ENCODE results near the gene CDC42BPB. TPM values are rescaled to one million over a fixed set of nuclear protein-coding genes. Genes with fewer than 3 reads are reported as not detected.

The CDC42BPB gene
- total and polyA plus RNA-seq, 2 of the 13 experiments (the other 11 are each of a cell fraction or from before 2014, with no cell fraction given), result 19.7 to 32.3 TPM

- WGBS (ENCODE audit: low lambda C conversion rate), result 47% methylated on average over 2 of the region's 2 CpGs
- FAIRE-seq (no peak), ATAC-seq (no peak), DNase-seq (ENCODE audit: low spot score) (no peak)
- intact Hi-C loops (cut with micrococcal nuclease; ENCODE audit: unreplicated experiment) (loop anchor here (5.0 kb wide), 1 partner anchor 141 kb away; the partner anchor contains the start of gene TRAF3), in situ Hi-C loops (cut with HindIII; ENCODE audit: extremely low pct_ligation_motif_present, low pct_unique_long_range_greater_than_20kb) (loop anchor here (10.0 kb wide), 1 partner anchor 224 kb away; no protein-coding TSS in a partner anchor)
- no peak for TF ChIP-seq SETDB1 (CRISPR knock-in tag; IDR thresholded peaks at IDR 0.05; ENCODE audit: borderline replicate concordance)
- no peak for TF ChIP-seq PRMT3 (CRISPR knock-in tag; IDR thresholded peaks at IDR 0.05; ENCODE audit: borderline replicate concordance, low read depth)
- Histone ChIP-seq H4K20me1 (ENCODE audit: insufficient read depth, low read length) (no peaks in the 10 kb centered on the region), H3K27ac (ENCODE audit: extremely low read length, insufficient read depth, low read length) (no peak overlapping the region), H3K79me2 (ENCODE audit: insufficient read depth, low read length) (no peaks in the 10 kb centered on the region), H3K4me1 (ENCODE audit: insufficient read depth, low read length) (peaks cover 29% of the 10 kb centered on the region), H3K27me3 (ENCODE audit: control insufficient read depth in 1 of 2, insufficient read depth in 2 of 2, low read length in 2 of 2) (no peaks in the 10 kb centered on the region), H2AFZ (ENCODE audit: low read length) (no peak overlapping the region), H3K4me3 (replicated peaks in 1 of 3; ENCODE audit: insufficient read depth in 1 of 3, low read depth in 2 of 3, low read length in 3 of 3) (no peak overlapping the region), H3K36me3 (replicated peaks in 1 of 2; ENCODE audit: control insufficient read depth in 1 of 2, insufficient read depth in 2 of 2, low read length in 2 of 2) (no peaks in the 10 kb centered on the region), H3K4me2 (ENCODE audit: low read depth, low read length) (no peak overlapping the region), H3K9me3 (ENCODE audit: low read length) (0 out of 2 replicates have a peak, but pooled peaks cover 5% of the 10 kb centered on the region), H3K9ac (ENCODE audit: insufficient read depth, low read depth, low read length) (no peak overlapping the region)
- ChIA-PET CTCF (ENCODE audit: low intra/inter-chr PET ratio, low total read pairs) (interaction anchor here (1.3 kb wide), 1 partner anchor 144 kb away, joined by 9 read pairs; no protein-coding TSS in a partner anchor), POLR2A (no interaction called here)
- BruUV-seq (replicated peaks), result no TSS peak
Measured at GRCh38 chr14:102918438-102918837, 138.9 kb downstream of the CDC42BPB start.

GRCh38 chr14:102917469-102918211, 139.7 kb downstream of the CDC42BPB start:
- intact Hi-C loops (cut with micrococcal nuclease; ENCODE audit: unreplicated experiment), result loop anchor here (5.0 kb wide), 1 partner anchor 140 kb away; the partner anchor contains the start of gene TRAF3
- Histone ChIP-seq H3K27ac (ENCODE audit: extremely low read length, insufficient read depth, low read length) (no peak overlapping the region), H3K9me3 (ENCODE audit: low read length) (0 out of 2 replicates have a peak, but pooled peaks cover 5% of the 10 kb centered on the region), H3K4me1 (ENCODE audit: insufficient read depth, low read length) (peaks cover 29% of the 10 kb centered on the region), H3K4me3 (replicated peaks in 1 of 3; ENCODE audit: insufficient read depth in 1 of 3, low read depth in 2 of 3, low read length in 3 of 3) (no peak overlapping the region), H2AFZ (ENCODE audit: low read length) (no peak overlapping the region), H3K4me2 (ENCODE audit: low read depth, low read length) (peak overlapping the region; percentile 36; the same call in 1 of the 2 replicates), H3K36me3 (replicated peaks in 1 of 2; ENCODE audit: control insufficient read depth in 1 of 2, insufficient read depth in 2 of 2, low read length in 2 of 2) (no peaks in the 10 kb centered on the region), H4K20me1 (ENCODE audit: insufficient read depth, low read length) (no peaks in the 10 kb centered on the region), H3K79me2 (ENCODE audit: insufficient read depth, low read length) (no peaks in the 10 kb centered on the region), H3K9ac (ENCODE audit: insufficient read depth, low read depth, low read length) (no peak overlapping the region), H3K27me3 (ENCODE audit: control insufficient read depth in 1 of 2, insufficient read depth in 2 of 2, low read length in 2 of 2) (no peaks in the 10 kb centered on the region)
- FAIRE-seq (no peak), ATAC-seq (peak; percentile 4), DNase-seq (ENCODE audit: low spot score) (peak; percentile 24)
- CTCF ChIA-PET (ENCODE audit: low intra/inter-chr PET ratio, low total read pairs), result interaction anchor here (1.3 kb wide), 1 partner anchor 143 kb away, joined by 9 read pairs; no protein-coding TSS in a partner anchor
- in situ Hi-C loops (cut with HindIII; ENCODE audit: extremely low pct_ligation_motif_present, low pct_unique_long_range_greater_than_20kb), result loop anchor here (10.0 kb wide), 1 partner anchor 223 kb away; no protein-coding TSS in a partner anchor
- POLR2A ChIA-PET, result no interaction called here
- WGBS (ENCODE audit: low lambda C conversion rate), result 17% methylated on average over 8 of the region's 12 CpGs
- BruUV-seq (replicated peaks), result no TSS peak
- TF ChIP-seq, protein P1, sequence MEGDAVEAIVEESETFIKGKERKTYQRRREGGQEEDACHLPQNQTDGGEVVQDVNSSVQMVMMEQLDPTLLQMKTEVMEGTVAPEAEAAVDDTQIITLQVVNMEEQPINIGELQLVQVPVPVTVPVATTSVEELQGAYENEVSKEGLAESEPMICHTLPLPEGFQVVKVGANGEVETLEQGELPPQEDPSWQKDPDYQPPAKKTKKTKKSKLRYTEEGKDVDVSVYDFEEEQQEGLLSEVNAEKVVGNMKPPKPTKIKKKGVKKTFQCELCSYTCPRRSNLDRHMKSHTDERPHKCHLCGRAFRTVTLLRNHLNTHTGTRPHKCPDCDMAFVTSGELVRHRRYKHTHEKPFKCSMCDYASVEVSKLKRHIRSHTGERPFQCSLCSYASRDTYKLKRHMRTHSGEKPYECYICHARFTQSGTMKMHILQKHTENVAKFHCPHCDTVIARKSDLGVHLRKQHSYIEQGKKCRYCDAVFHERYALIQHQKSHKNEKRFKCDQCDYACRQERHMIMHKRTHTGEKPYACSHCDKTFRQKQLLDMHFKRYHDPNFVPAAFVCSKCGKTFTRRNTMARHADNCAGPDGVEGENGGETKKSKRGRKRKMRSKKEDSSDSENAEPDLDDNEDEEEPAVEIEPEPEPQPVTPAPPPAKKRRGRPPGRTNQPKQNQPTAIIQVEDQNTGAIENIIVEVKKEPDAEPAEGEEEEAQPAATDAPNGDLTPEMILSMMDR (CRISPR knock-in tag; IDR thresholded peaks at IDR 0.05), result peak; percentile 89
- TF ChIP-seq STAG1 (CRISPR knock-in tag; IDR thresholded peaks at IDR 0.05) (peak; percentile 85), KLF16 (CRISPR knock-in tag; IDR thresholded peaks at IDR 0.05) (no peak), THAP9 (CRISPR knock-in tag; IDR thresholded peaks at IDR 0.05; ENCODE audit: borderline replicate concordance) (0 out of 2 replicates have a peak, but pooled peaks have one; percentile 14)
- TF ChIP-seq, protein P2, sequence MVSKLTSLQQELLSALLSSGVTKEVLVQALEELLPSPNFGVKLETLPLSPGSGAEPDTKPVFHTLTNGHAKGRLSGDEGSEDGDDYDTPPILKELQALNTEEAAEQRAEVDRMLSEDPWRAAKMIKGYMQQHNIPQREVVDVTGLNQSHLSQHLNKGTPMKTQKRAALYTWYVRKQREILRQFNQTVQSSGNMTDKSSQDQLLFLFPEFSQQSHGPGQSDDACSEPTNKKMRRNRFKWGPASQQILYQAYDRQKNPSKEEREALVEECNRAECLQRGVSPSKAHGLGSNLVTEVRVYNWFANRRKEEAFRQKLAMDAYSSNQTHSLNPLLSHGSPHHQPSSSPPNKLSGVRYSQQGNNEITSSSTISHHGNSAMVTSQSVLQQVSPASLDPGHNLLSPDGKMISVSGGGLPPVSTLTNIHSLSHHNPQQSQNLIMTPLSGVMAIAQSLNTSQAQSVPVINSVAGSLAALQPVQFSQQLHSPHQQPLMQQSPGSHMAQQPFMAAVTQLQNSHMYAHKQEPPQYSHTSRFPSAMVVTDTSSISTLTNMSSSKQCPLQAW (CRISPR knock-in tag; IDR thresholded peaks at IDR 0.05), result peak; percentile 55; the same call in 1 of the 2 replicates
